ENCODE results near the gene CALHM5. TPM values are rescaled to one million over a fixed set of nuclear protein-coding genes. Genes with fewer than 3 reads are reported as not detected.

CALHM5 gene
- polyA plus RNA-seq, 2 of the 4 experiments (the other 2 are of a cell fraction) = 0.09 TPM

DNA sequence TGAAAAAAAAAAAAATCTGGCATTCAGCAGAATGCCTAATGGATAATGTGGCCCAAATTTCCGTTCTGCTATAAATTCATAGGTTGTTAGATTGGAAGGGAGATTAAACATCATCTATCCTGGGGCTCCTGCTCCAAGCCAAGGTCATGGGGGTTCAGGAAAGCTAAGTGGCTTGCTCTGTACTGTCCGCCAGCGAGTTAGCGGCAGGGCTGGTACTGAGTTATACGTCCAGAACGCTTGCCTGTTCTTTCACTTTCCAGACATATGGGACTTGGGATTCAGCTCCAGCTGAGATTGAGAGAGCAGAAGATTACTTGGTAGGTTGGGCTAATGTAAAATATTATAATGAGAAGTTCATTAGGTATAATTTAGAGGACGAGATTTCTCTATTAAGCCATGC lies 60.7 kb downstream of the CALHM5 start:
- POLR2A ChIA-PET = interaction anchor here (0.9 kb wide), 1 partner anchor 18 kb away, joined by 4 read pairs; the partner anchor contains the start of gene CALHM4
- H3K27ac ChIP-seq = peak overlapping the region; percentile 82 to 96
- H3K9me3 ChIP-seq = no peaks in the 10 kb centered on the region
- TF ChIP-seq FOXS1 (CRISPR knock-in tag; IDR thresholded peaks at IDR 0.05) (no peak), CBX8 (IDR thresholded peaks at IDR 0.05) (no peak), CHD2 (IDR thresholded peaks at IDR 0.05; ENCODE audit: low read length, partially characterized antibody) (no peak), HOXA7 (CRISPR knock-in tag; IDR thresholded peaks at IDR 0.05) (no peak), HDAC2 (IDR thresholded peaks at IDR 0.05) (no peak), BCL3 (IDR thresholded peaks at IDR 0.05) (no peak), RCOR1 (IDR thresholded peaks at IDR 0.05; ENCODE audit: low read depth, low read length) (no peak), RARB (CRISPR knock-in tag; IDR thresholded peaks at IDR 0.05) (no peak), NR3C1 (IDR thresholded peaks at IDR 0.05) (no peak), MAZ (IDR thresholded peaks at IDR 0.05; ENCODE audit: borderline replicate concordance, low read depth, low read length) (no peak), MAFK (IDR thresholded peaks at IDR 0.05; ENCODE audit: partially characterized antibody) (no peak)
- TF ChIP-seq, protein P1, sequence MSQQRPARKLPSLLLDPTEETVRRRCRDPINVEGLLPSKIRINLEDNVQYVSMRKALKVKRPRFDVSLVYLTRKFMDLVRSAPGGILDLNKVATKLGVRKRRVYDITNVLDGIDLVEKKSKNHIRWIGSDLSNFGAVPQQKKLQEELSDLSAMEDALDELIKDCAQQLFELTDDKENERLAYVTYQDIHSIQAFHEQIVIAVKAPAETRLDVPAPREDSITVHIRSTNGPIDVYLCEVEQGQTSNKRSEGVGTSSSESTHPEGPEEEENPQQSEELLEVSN (IDR thresholded peaks at IDR 0.05; ENCODE audit: borderline replicate concordance, low read depth) = no peak
- TF ChIP-seq, protein P2, sequence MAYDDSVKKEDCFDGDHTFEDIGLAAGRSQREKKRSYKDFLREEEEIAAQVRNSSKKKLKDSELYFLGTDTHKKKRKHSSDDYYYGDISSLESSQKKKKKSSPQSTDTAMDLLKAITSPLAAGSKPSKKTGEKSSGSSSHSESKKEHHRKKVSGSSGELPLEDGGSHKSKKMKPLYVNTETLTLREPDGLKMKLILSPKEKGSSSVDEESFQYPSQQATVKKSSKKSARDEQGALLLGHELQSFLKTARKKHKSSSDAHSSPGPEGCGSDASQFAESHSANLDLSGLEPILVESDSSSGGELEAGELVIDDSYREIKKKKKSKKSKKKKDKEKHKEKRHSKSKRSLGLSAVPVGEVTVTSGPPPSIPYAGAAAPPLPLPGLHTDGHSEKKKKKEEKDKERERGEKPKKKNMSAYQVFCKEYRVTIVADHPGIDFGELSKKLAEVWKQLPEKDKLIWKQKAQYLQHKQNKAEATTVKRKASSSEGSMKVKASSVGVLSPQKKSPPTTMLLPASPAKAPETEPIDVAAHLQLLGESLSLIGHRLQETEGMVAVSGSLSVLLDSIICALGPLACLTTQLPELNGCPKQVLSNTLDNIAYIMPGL (CRISPR knock-in tag; IDR thresholded peaks at IDR 0.05; ENCODE audit: borderline replicate concordance) = no peak
- TF ChIP-seq, protein P3, sequence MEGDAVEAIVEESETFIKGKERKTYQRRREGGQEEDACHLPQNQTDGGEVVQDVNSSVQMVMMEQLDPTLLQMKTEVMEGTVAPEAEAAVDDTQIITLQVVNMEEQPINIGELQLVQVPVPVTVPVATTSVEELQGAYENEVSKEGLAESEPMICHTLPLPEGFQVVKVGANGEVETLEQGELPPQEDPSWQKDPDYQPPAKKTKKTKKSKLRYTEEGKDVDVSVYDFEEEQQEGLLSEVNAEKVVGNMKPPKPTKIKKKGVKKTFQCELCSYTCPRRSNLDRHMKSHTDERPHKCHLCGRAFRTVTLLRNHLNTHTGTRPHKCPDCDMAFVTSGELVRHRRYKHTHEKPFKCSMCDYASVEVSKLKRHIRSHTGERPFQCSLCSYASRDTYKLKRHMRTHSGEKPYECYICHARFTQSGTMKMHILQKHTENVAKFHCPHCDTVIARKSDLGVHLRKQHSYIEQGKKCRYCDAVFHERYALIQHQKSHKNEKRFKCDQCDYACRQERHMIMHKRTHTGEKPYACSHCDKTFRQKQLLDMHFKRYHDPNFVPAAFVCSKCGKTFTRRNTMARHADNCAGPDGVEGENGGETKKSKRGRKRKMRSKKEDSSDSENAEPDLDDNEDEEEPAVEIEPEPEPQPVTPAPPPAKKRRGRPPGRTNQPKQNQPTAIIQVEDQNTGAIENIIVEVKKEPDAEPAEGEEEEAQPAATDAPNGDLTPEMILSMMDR (IDR thresholded peaks at IDR 0.05) = no peak
- 1% methylated on average over 4 of the region's 7 CpGs for WGBS (ENCODE audit: missing lambda C conversion rate)
- FAIRE-seq (no peak), DNase-seq (ENCODE audit: low read depth in 1 of 2, low spot score in 1 of 2) (peak in 1 of 2 experiments; percentile 18), ATAC-seq (peak in 1 of 2 experiments; percentile 20; a peak in 2 of 6 replicates)
- H3K4me2 ChIP-seq = peak overlapping the region; percentile 93
- peaks cover 19% of the 10 kb centered on the region; the same call in 2 of the 3 replicates for H3K4me1 ChIP-seq
- CTCF ChIA-PET = interaction anchor here (0.8 to 1.4 kb wide), 3 partner anchors 14 to 74 kb away, joined by 3 read pairs; partner anchors contain the start of gene RSPH4A
- peak overlapping the region; percentile 89 for H3K4me3 ChIP-seq

Other genes starting within 250 kb of the CALHM5 start
- 31.6 and 32.5 TPM in 2 replicates for gene TSPYL1, start 231.7 kb upstream of the CALHM5 start, polyA plus RNA-seq (2011; rRNA removed)
- gene TSPYL1, start 231.7 kb upstream of the CALHM5 start, polyA plus RNA-seq (2017; fragmentation: RNase III; extraction: RNeasy Plus Mini Kit Qiagen cat#74134 plus additional on column Dnase treatment) = 27.8 to 31.9 TPM (median 31.8 TPM) in 3 replicates
- 20.2 and 26.8 TPM in 2 replicates for gene DSE, start 140.7 kb upstream of the CALHM5 start, polyA plus RNA-seq (2011; rRNA removed)
- gene DSE, start 140.7 kb upstream of the CALHM5 start, polyA plus RNA-seq (2017; fragmentation: RNase III; extraction: RNeasy Plus Mini Kit Qiagen cat#74134 plus additional on column Dnase treatment) = 15.7 to 23.4 TPM (median 22.7 TPM) in 3 replicates
- not detected in 2 replicates for gene CALHM6, start 50.3 kb upstream of the CALHM5 start, polyA plus RNA-seq (2011; rRNA removed)
- gene CALHM6, start 50.3 kb upstream of the CALHM5 start, polyA plus RNA-seq (2017; fragmentation: RNase III; extraction: RNeasy Plus Mini Kit Qiagen cat#74134 plus additional on column Dnase treatment) = 0.31 TPM in 1 of 3 replicates, not detected in the others
- gene TRAPPC3L, start 34.0 kb downstream of the CALHM5 start, polyA plus RNA-seq (2011; rRNA removed) = not detected in 2 replicates
- gene TRAPPC3L, start 34.0 kb downstream of the CALHM5 start, polyA plus RNA-seq (2017; fragmentation: RNase III; extraction: RNeasy Plus Mini Kit Qiagen cat#74134 plus additional on column Dnase treatment) = not detected in 3 replicates
- gene CALHM4, start 42.1 kb downstream of the CALHM5 start, polyA plus RNA-seq (2011; rRNA removed) = not detected in 2 replicates
- not detected in 3 replicates for gene CALHM4, start 42.1 kb downstream of the CALHM5 start, polyA plus RNA-seq (2017; fragmentation: RNase III; extraction: RNeasy Plus Mini Kit Qiagen cat#74134 plus additional on column Dnase treatment)
- gene RWDD1, start 59.9 kb downstream of the CALHM5 start, polyA plus RNA-seq (2011; rRNA removed) = 33.2 and 47.7 TPM in 2 replicates
- gene RWDD1, start 59.9 kb downstream of the CALHM5 start, polyA plus RNA-seq (2017; fragmentation: RNase III; extraction: RNeasy Plus Mini Kit Qiagen cat#74134 plus additional on column Dnase treatment) = 31.7 to 35.6 TPM (median 32.5 TPM) in 3 replicates
- gene RSPH4A, start 104.8 kb downstream of the CALHM5 start, polyA plus RNA-seq (2011; rRNA removed) = 0.17 and 0.28 TPM in 2 replicates
- 0.13 to 0.28 TPM (median 0.13 TPM) in 3 replicates for gene RSPH4A, start 104.8 kb downstream of the CALHM5 start, polyA plus RNA-seq (2017; fragmentation: RNase III; extraction: RNeasy Plus Mini Kit Qiagen cat#74134 plus additional on column Dnase treatment)
- 9.8 and 14.4 TPM in 2 replicates for gene ZUP1, start 157.1 kb downstream of the CALHM5 start, polyA plus RNA-seq (2011; rRNA removed)
- 9.7 to 10.7 TPM (median 10.0 TPM) in 3 replicates for gene ZUP1, start 157.1 kb downstream of the CALHM5 start, polyA plus RNA-seq (2017; fragmentation: RNase III; extraction: RNeasy Plus Mini Kit Qiagen cat#74134 plus additional on column Dnase treatment)
- gene KPNA5, start 169.6 kb downstream of the CALHM5 start, polyA plus RNA-seq (2011; rRNA removed) = 3.0 and 4.5 TPM in 2 replicates
- 2.2 to 2.4 TPM (median 2.3 TPM) in 3 replicates for gene KPNA5, start 169.6 kb downstream of the CALHM5 start, polyA plus RNA-seq (2017; fragmentation: RNase III; extraction: RNeasy Plus Mini Kit Qiagen cat#74134 plus additional on column Dnase treatment)

Data from A549 (cell line).